GM12872 (cell line): Measurements from ENCODE around the gene ENOX1.

Experiments
- CTCF ChIP-seq: IDR thresholded peaks from 3 replicates; pipeline ENCODE4 v1.5.1; 2011; ENCODE audit warnings: low read depth, mild to moderate bottlenecking, low read length, moderate library complexity; ENCODE audit not compliant: insufficient read depth

ENOX1 gene

GRCh38 chr13:43448605-43449336, 338.0 kb downstream of the ENOX1 start:
- no peak for TF ChIP-seq CTCF

- TF ChIP-seq CTCF: no peak
Observed at GRCh38 chr13:43446126-43446525, 340.6 kb downstream of the ENOX1 start.

- no peak for TF ChIP-seq CTCF
Observed at GRCh38 chr13:43445668-43446067, 341.1 kb downstream of the ENOX1 start.

- TF ChIP-seq CTCF: no peak
Observed at GRCh38 chr13:43444081-43444480, 342.7 kb downstream of the ENOX1 start.

- TF ChIP-seq CTCF: no peak
Observed at GRCh38 chr13:43441899-43442499, 344.8 kb downstream of the ENOX1 start.

- no peak for TF ChIP-seq CTCF
Observed at GRCh38 chr13:43441464-43441863, 345.3 kb downstream of the ENOX1 start.

GRCh38 chr13:43434191-43434590, 352.6 kb downstream of the ENOX1 start:
- no peak for TF ChIP-seq CTCF
